ENCODE results near the gene PSME1. TPM values are rescaled to one million over a fixed set of nuclear protein-coding genes. Genes with fewer than 3 reads are reported as not detected.

The PSME1 gene
- total RNA-seq, 1 experiment from 2014 or later = 160 TPM

DNA sequence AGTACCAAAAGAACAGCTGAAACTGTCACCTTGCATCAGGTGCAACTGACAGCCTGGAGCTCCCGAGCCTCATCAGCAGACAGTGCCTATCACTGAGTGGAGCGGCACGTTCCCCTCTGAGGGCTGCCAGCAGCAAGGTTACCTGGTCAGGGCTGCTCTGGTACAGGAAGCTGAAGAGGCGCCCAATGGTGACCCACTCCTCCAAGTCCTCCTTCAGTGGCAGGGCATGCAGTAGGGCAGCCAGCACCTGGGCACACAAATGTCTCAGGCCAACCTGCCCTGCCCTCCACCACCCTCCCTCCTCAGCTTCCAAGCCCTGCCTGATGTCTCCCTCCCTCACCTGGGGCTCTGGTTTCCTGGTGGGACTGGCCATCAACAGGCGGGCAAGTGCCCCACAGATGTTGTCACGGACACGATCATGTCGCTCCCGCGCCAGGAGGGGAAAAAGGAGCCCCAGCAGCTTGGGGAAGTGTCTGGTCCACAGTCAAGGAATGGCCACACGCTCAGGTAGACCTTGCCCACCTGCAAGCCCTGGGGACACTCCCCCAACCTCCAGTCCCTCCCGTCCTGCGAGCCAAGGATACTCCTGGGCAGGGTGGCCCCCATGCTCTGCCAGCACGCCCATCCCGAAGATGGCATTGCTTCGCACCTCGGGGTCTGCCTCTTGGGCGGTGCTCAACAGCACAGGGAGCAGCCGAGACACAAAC, 45.5 kb downstream of the PSME1 start:
- H3K4me1 ChIP-seq (ENCODE audit: insufficient read depth, low read length, poor library complexity, severe bottlenecking) = no peaks in the 10 kb centered on the region
- intact Hi-C loops (cut with micrococcal nuclease; ENCODE audit: unreplicated experiment) = no loop called here
- no peak overlapping the region for H3K27ac ChIP-seq (ENCODE audit: low read depth, low read length, poor library complexity, severe bottlenecking)
- CTCF ChIA-PET = interaction anchor here (0.5 to 1.3 kb wide), 2 partner anchors 21 to 882 kb away, joined by 4 to 6 read pairs; partner anchors contain the start of gene IRF9
- H3K9me3 ChIP-seq (ENCODE audit: low read depth, low read length, poor library complexity, severe bottlenecking) = no peaks in the 10 kb centered on the region
- H3K4me3 ChIP-seq (ENCODE audit: low read depth, low read length, poor library complexity, severe bottlenecking) = no peak overlapping the region
- BruUV-seq (replicated peaks) = no TSS peak
- no peak for TF ChIP-seq EZH2 (IDR thresholded peaks at IDR 0.05; ENCODE audit: borderline replicate concordance, low read depth, low read length, poor library complexity, severe bottlenecking)
- TF ChIP-seq, protein P1, sequence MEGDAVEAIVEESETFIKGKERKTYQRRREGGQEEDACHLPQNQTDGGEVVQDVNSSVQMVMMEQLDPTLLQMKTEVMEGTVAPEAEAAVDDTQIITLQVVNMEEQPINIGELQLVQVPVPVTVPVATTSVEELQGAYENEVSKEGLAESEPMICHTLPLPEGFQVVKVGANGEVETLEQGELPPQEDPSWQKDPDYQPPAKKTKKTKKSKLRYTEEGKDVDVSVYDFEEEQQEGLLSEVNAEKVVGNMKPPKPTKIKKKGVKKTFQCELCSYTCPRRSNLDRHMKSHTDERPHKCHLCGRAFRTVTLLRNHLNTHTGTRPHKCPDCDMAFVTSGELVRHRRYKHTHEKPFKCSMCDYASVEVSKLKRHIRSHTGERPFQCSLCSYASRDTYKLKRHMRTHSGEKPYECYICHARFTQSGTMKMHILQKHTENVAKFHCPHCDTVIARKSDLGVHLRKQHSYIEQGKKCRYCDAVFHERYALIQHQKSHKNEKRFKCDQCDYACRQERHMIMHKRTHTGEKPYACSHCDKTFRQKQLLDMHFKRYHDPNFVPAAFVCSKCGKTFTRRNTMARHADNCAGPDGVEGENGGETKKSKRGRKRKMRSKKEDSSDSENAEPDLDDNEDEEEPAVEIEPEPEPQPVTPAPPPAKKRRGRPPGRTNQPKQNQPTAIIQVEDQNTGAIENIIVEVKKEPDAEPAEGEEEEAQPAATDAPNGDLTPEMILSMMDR (conservative IDR thresholded peaks at IDR 0.05; ENCODE audit: low read depth, low read length) = no peak
- H3K27me3 ChIP-seq (replicated peaks; ENCODE audit: insufficient read depth, low read depth, low read length, poor library complexity) = no peaks in the 10 kb centered on the region
- POLR2A ChIA-PET (ENCODE audit: low non-redundant PET) = no interaction called here
- peaks cover 64% of the 10 kb centered on the region for H3K36me3 ChIP-seq (ENCODE audit: insufficient read depth, low read length, poor library complexity, severe bottlenecking)
- DNase-seq (ENCODE audit: low spot score) = no peak

DNA sequence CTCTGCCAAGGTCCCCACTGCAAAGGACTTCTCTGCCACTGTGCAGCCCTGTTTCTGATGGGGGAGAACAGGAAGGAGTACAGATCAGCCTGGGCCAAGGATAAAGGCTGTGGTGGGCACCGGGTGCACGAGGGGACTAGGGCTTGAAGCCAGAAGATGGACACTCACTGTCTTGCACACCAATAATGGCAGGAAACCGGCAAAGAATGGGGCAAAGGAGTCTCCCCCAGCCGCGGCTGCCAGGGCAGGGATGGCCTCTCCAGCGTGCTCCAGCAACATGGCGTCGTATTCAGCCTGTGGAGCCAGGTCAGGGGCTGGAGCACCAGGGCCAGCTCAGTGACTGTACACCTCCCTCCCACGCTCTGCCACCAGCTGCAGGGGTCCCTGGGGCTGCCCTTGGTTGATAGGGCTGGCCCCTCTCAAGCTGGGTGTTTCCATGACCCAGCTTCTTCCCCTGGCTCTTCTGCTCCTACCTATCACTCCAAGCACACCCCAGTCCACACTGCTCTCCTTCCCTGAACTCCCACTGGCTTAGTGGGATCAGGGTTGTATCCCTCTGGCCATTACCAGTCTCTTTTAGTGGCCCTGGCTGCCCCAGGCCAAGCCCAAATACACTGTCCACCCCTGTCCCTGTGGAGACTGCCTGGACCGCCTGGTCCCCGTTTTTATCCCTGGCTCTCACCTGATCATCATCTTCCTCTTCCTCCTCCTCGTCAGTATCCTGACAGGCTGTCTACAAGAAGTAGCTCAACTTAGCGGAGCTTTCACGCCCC, 46.3 kb downstream of the PSME1 start:
- no peak overlapping the region for H3K4me3 ChIP-seq (ENCODE audit: low read depth, low read length, poor library complexity, severe bottlenecking)
- no peaks in the 10 kb centered on the region for H3K9me3 ChIP-seq (ENCODE audit: low read depth, low read length, poor library complexity, severe bottlenecking)
- H3K36me3 ChIP-seq (ENCODE audit: insufficient read depth, low read length, poor library complexity, severe bottlenecking) = peaks cover 71% of the 10 kb centered on the region
- intact Hi-C loops (cut with micrococcal nuclease; ENCODE audit: unreplicated experiment) = no loop called here
- BruUV-seq (replicated peaks) = no TSS peak
- no peaks in the 10 kb centered on the region for H3K4me1 ChIP-seq (ENCODE audit: insufficient read depth, low read length, poor library complexity, severe bottlenecking)
- no peak overlapping the region for H3K27ac ChIP-seq (ENCODE audit: low read depth, low read length, poor library complexity, severe bottlenecking)
- TF ChIP-seq, protein P1 (conservative IDR thresholded peaks at IDR 0.05; ENCODE audit: low read depth, low read length) = no peak
- no peak for TF ChIP-seq EZH2 (IDR thresholded peaks at IDR 0.05; ENCODE audit: borderline replicate concordance, low read depth, low read length, poor library complexity, severe bottlenecking)
- DNase-seq (ENCODE audit: low spot score) = no peak
- no peaks in the 10 kb centered on the region for H3K27me3 ChIP-seq (replicated peaks; ENCODE audit: insufficient read depth, low read depth, low read length, poor library complexity)
- POLR2A ChIA-PET (ENCODE audit: low non-redundant PET) = no interaction called here
- CTCF ChIA-PET = interaction anchor here (1.3 kb wide), 1 partner anchor 21 kb away, joined by 4 read pairs; the partner anchor contains the start of gene IRF9

DNA sequence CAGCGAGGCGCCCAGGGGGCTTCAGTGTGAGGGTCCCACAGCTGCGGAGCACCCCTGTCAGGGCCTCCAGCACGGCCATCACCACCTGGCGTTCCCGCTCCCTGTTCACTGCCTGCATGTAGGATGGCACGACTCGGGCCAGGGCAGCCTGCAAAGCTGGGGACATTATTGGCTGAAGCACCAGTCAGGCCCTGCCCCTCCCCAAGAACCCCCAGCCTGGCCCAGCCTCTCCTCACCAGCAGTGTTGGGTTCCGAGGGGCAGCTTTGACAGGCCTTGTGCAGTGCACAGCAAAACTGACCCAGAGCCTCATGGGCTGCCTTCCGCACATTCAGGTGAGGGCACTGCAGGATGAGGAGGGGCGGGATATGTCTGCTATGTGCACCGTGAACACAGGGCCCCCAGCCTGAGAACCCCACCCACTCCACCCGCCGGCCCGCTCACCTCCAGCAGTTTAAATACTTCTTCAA, 47.1 kb downstream of the PSME1 start:
- ChIA-PET CTCF (no interaction called here), POLR2A (ENCODE audit: low non-redundant PET) (no interaction called here)
- intact Hi-C loops (cut with micrococcal nuclease; ENCODE audit: unreplicated experiment) = no loop called here
- H3K36me3 ChIP-seq (ENCODE audit: insufficient read depth, low read length, poor library complexity, severe bottlenecking) = peaks cover 71% of the 10 kb centered on the region
- DNase-seq (ENCODE audit: low spot score) = no peak
- H3K4me1 ChIP-seq (ENCODE audit: insufficient read depth, low read length, poor library complexity, severe bottlenecking) = peaks cover 5% of the 10 kb centered on the region
- H3K27ac ChIP-seq (ENCODE audit: low read depth, low read length, poor library complexity, severe bottlenecking) = no peak overlapping the region
- TF ChIP-seq EZH2 (IDR thresholded peaks at IDR 0.05; ENCODE audit: borderline replicate concordance, low read depth, low read length, poor library complexity, severe bottlenecking) = no peak
- TF ChIP-seq, protein P1 (conservative IDR thresholded peaks at IDR 0.05; ENCODE audit: low read depth, low read length) = no peak
- H3K9me3 ChIP-seq (ENCODE audit: low read depth, low read length, poor library complexity, severe bottlenecking) = no peaks in the 10 kb centered on the region
- no TSS peak for BruUV-seq (replicated peaks)
- no peak overlapping the region for H3K4me3 ChIP-seq (ENCODE audit: low read depth, low read length, poor library complexity, severe bottlenecking)
- no peaks in the 10 kb centered on the region for H3K27me3 ChIP-seq (replicated peaks; ENCODE audit: insufficient read depth, low read depth, low read length, poor library complexity)

Measured in A673 (cell line).